ENCODE measurements around the gene MACROD2. TPM values are rescaled to one million over a fixed set of nuclear protein-coding genes. Genes with fewer than 3 reads are reported as not detected.

Gene MACROD2
- total RNA-seq, 1 experiment from 2014 or later, result 1.6 TPM

- Histone ChIP-seq H2BK15ac (ENCODE audit: low read depth, low read length) (no peak overlapping the region), H3K27ac (ENCODE audit: insufficient read length, low read depth, low read length) (no peak overlapping the region), H3K14ac (ENCODE audit: insufficient read depth, low read length) (no peak overlapping the region), H2AFZ (ENCODE audit: low read length) (no peak overlapping the region), H4K20me1 (ENCODE audit: control insufficient read depth, insufficient read depth, insufficient read length) (no peaks in the 10 kb centered on the region), H2BK20ac (ENCODE audit: low read depth, low read length, poor library complexity, severe bottlenecking) (no peak overlapping the region), H3K4me1 (ENCODE audit: insufficient read depth, low read length) (peaks cover 2% of the 10 kb centered on the region; the same call in 1 of the 2 replicates), H3K79me1 (ENCODE audit: insufficient read depth, low read depth, low read length, poor library complexity, severe bottlenecking) (no peaks in the 10 kb centered on the region), H3K9me3 (ENCODE audit: control insufficient read depth, low read depth, low read length) (no peaks in the 10 kb centered on the region), H3T11ph (ENCODE audit: low read length) (no peak overlapping the region), H3K4ac (ENCODE audit: low read depth, low read length) (no peak overlapping the region), H3K23ac (ENCODE audit: insufficient read length, low read depth, low read length) (no peak overlapping the region), H4K8ac (replicated peaks; ENCODE audit: insufficient read length, low read depth, low read length) (no peak overlapping the region), H4K91ac (ENCODE audit: insufficient read length, low read depth, low read length) (no peak overlapping the region), H3K9ac (ENCODE audit: extremely low read depth, insufficient read length, low read length) (no peak overlapping the region), H3K27me3 (ENCODE audit: insufficient read depth, low read length) (no peaks in the 10 kb centered on the region), H3K4me2 (ENCODE audit: insufficient read depth, insufficient read length, low read length) (no peak overlapping the region), H3K23me2 (ENCODE audit: insufficient read length, low read depth, low read length, poor library complexity, severe bottlenecking) (no peaks in the 10 kb centered on the region), H4K5ac (ENCODE audit: insufficient read length, low read depth, low read length) (no peak overlapping the region), H3K79me2 (ENCODE audit: insufficient read depth, low read length) (no peaks in the 10 kb centered on the region), H3K18ac (ENCODE audit: insufficient read length, low read depth, low read length) (no peak overlapping the region), H2BK5ac (ENCODE audit: insufficient read length, low read length) (no peak overlapping the region), H2BK120ac (ENCODE audit: low read depth, low read length, poor library complexity, severe bottlenecking) (no peak overlapping the region), H2AK5ac (ENCODE audit: insufficient read length, low read length) (no peak overlapping the region), H2BK12ac (ENCODE audit: insufficient read length, low read depth, low read length) (no peak overlapping the region), H3K56ac (ENCODE audit: insufficient read length, low read depth, low read length) (no peak overlapping the region)
- Mint-ChIP-seq H3K4me3 (no peak overlapping the region), H3K27ac (no peak overlapping the region), H3K9me3 (peaks cover 0 to 8% of the 10 kb centered on the region in 2 experiments; a peak in 4 of 5 replicates), H3K27me3 (ENCODE audit: low read depth) (no peaks in the 10 kb centered on the region), H3K4me1 (no peaks in the 10 kb centered on the region), H3K36me3 (ENCODE audit: insufficient read depth in 1 of 3, low read depth in 3 of 3) (peaks cover 0 to 11% (median 4%) of the 10 kb centered on the region in 3 experiments; a peak in 3 of 7 replicates)
- no peak for DNase-seq
- WGBS (ENCODE audit: extremely low coverage, insufficient read length, low lambda C conversion rate), result no CpG with 5 or more reads among the region's 2 CpGs
- TF ChIP-seq, protein P1, sequence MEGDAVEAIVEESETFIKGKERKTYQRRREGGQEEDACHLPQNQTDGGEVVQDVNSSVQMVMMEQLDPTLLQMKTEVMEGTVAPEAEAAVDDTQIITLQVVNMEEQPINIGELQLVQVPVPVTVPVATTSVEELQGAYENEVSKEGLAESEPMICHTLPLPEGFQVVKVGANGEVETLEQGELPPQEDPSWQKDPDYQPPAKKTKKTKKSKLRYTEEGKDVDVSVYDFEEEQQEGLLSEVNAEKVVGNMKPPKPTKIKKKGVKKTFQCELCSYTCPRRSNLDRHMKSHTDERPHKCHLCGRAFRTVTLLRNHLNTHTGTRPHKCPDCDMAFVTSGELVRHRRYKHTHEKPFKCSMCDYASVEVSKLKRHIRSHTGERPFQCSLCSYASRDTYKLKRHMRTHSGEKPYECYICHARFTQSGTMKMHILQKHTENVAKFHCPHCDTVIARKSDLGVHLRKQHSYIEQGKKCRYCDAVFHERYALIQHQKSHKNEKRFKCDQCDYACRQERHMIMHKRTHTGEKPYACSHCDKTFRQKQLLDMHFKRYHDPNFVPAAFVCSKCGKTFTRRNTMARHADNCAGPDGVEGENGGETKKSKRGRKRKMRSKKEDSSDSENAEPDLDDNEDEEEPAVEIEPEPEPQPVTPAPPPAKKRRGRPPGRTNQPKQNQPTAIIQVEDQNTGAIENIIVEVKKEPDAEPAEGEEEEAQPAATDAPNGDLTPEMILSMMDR (conservative IDR thresholded peaks at IDR 0.05), result no peak
Measured at GRCh38 chr20:15909995-15910394, 1914.7 kb downstream of the MACROD2 start.

Measured in H9 (cell line).